SK-N-MC (cell line): Measurements from ENCODE around the gene SYT2.
A peak's percentile ranks its signal among the peaks of the same experiment; 100 is the strongest.

Source experiments
- DNase-seq: peaks from one replicate; pipeline ENCODE4 v3.0.0-alpha.2; 2011; ENCODE audit warnings: low read depth, low spot score
- H3K27ac ChIP-seq: fragments of 200-600 bp; sonication (generic); 2 replicates; pipeline ENCODE4 v1.5.1; 2016; ENCODE audit warnings: mixed run types
- H3K36me3 ChIP-seq: fragments of 200-600 bp; sonication (generic); 2 replicates; pipeline ENCODE4 v1.6.1; 2017; ENCODE audit warnings: antibody characterized with exemption, low read length, mixed read lengths; ENCODE audit not compliant: insufficient read depth
- H3K4me3 ChIP-seq: fragments of 200-600 bp; sonication (generic); 2 replicates; pipeline ENCODE4 v1.5.1; 2016
- H3K9ac ChIP-seq: fragments of 200-600 bp; sonication (generic); 2 replicates; pipeline ENCODE4 v1.8.0; 2017; ENCODE audit warnings: mixed run types, mixed read lengths; ENCODE audit not compliant: insufficient read length
- H3K9me3 ChIP-seq: fragments of 200-600 bp; sonication (generic); 2 replicates; pipeline ENCODE4 v1.6.1; 2017; ENCODE audit warnings: low read depth, mild to moderate bottlenecking, antibody characterized with exemption, low read length, moderate library complexity, mixed read lengths
- EZH2 ChIP-seq: fragments of 200-600 bp; sonication (generic); IDR thresholded peaks from one replicate; pipeline ENCODE4 v1.6.1; 2017; ENCODE audit warnings: antibody characterized with exemption
- FOXP2 ChIP-seq: optimal IDR thresholded peaks from 2 replicates; pipeline ENCODE3; 2011; ENCODE audit warnings: mild to moderate bottlenecking, moderate library complexity; ENCODE audit not compliant: insufficient read depth; ENCODE audit errors: extremely low read length, control extremely low read depth
- POLR2AphosphoS5 ChIP-seq: IDR thresholded peaks from 2 replicates; pipeline ENCODE4 v1.6.1; 2012; ENCODE audit warnings: mild to moderate bottlenecking, low read depth, low read length, borderline replicate concordance

SYT2 gene

GRCh38 chr1:202697038-202697437, 13.2 kb downstream of the SYT2 start:
- no peak overlapping the region for H3K27ac ChIP-seq
- no peak overlapping the region for H3K4me3 ChIP-seq
- TF ChIP-seq FOXP2 = no peak
- no peak for DNase-seq
- no peaks in the 10 kb centered on the region for H3K9me3 ChIP-seq
- no peaks in the 10 kb centered on the region for H3K36me3 ChIP-seq
- H3K9ac ChIP-seq = no peak overlapping the region

- Histone ChIP-seq H3K9ac (no peak overlapping the region), H3K9me3 (no peaks in the 10 kb centered on the region), H3K36me3 (no peaks in the 10 kb centered on the region), H3K27ac (no peak overlapping the region), H3K4me3 (no peak overlapping the region)
- no peak for DNase-seq
- TF ChIP-seq FOXP2 = no peak
- TF ChIP-seq EZH2 = no peak
- TF ChIP-seq POLR2AphosphoS5 = no peak
Observed at GRCh38 chr1:202694314-202694713, 15.9 kb downstream of the SYT2 start.

GRCh38 chr1:202692959-202693555, 17.2 kb downstream of the SYT2 start:
- TF ChIP-seq FOXP2 (no peak), EZH2 (no peak), POLR2AphosphoS5 (no peak)
- Histone ChIP-seq H3K9ac (no peak overlapping the region), H3K4me3 (no peak overlapping the region), H3K36me3 (no peaks in the 10 kb centered on the region), H3K9me3 (no peaks in the 10 kb centered on the region), H3K27ac (no peak overlapping the region)
- peak; percentile 30 for DNase-seq

GRCh38 chr1:202691816-202692215, 18.4 kb downstream of the SYT2 start:
- Histone ChIP-seq H3K36me3 (no peaks in the 10 kb centered on the region), H3K4me3 (no peak overlapping the region), H3K9me3 (no peaks in the 10 kb centered on the region), H3K9ac (no peak overlapping the region), H3K27ac (no peak overlapping the region)
- no peak for DNase-seq
- TF ChIP-seq POLR2AphosphoS5 = no peak
- TF ChIP-seq EZH2 = no peak
- no peak for TF ChIP-seq FOXP2

GRCh38 chr1:202689493-202690342, 20.5 kb downstream of the SYT2 start:
- DNase-seq = no peak

GRCh38 chr1:202689082-202689481, 21.2 kb downstream of the SYT2 start:
- no peak overlapping the region for H3K4me3 ChIP-seq
- H3K9ac ChIP-seq = no peak overlapping the region
- no peaks in the 10 kb centered on the region for H3K36me3 ChIP-seq
- no peak overlapping the region for H3K27ac ChIP-seq
- H3K9me3 ChIP-seq = no peaks in the 10 kb centered on the region
- DNase-seq = no peak
- TF ChIP-seq FOXP2 (no peak), POLR2AphosphoS5 (no peak), EZH2 (no peak)

More at GRCh38 chr1:202689493-202690342, 20.5 kb downstream of the SYT2 start:
- Histone ChIP-seq H3K9me3 (no peaks in the 10 kb centered on the region), H3K9ac (no peak overlapping the region), H3K36me3 (no peaks in the 10 kb centered on the region), H3K27ac (no peak overlapping the region), H3K4me3 (no peak overlapping the region)
- TF ChIP-seq EZH2 (no peak), FOXP2 (no peak), POLR2AphosphoS5 (no peak)

GRCh38 chr1:202688401-202688800, 21.9 kb downstream of the SYT2 start:
- no peaks in the 10 kb centered on the region for H3K36me3 ChIP-seq
- TF ChIP-seq FOXP2 (no peak), POLR2AphosphoS5 (no peak), EZH2 (no peak)
- no peak overlapping the region for H3K9ac ChIP-seq
- DNase-seq = no peak
- H3K9me3 ChIP-seq = no peaks in the 10 kb centered on the region
- no peak overlapping the region for H3K27ac ChIP-seq
- H3K4me3 ChIP-seq = no peak overlapping the region

- no peak overlapping the region for H3K4me3 ChIP-seq
- no peak overlapping the region for H3K9ac ChIP-seq
- DNase-seq = no peak
- no peak overlapping the region for H3K27ac ChIP-seq
- no peaks in the 10 kb centered on the region for H3K9me3 ChIP-seq
- H3K36me3 ChIP-seq = no peaks in the 10 kb centered on the region
- TF ChIP-seq EZH2 (no peak), POLR2AphosphoS5 (no peak), FOXP2 (no peak)
Observed at GRCh38 chr1:202687798-202688197, 22.5 kb downstream of the SYT2 start.
